Fibroblast of lung (primary cell): ENCODE results near the gene SYT12. TPM values are rescaled to one million over a fixed set of nuclear protein-coding genes. Genes with fewer than 3 reads are reported as not detected.

Experiments used
- DNase-seq, 2 donors: peaks; one replicate each; pipeline versions ENCODE4 v3.0.0 to v3.0.0-alpha.2; 2010; ENCODE audit warnings: low read depth in 2 of 2
- H2AFZ ChIP-seq: 2 replicates; pipeline ENCODE4 v1.5.1; 2012; ENCODE audit warnings: low read length, control low read depth, inconsistent platforms
- H3K27ac ChIP-seq: 2 replicates; pipeline ENCODE4 v1.5.1; 2011; ENCODE audit warnings: low read length, control low read depth; ENCODE audit not compliant: insufficient read depth
- H3K27me3 ChIP-seq: 2 replicates; pipeline ENCODE4 v1.5.1; 2011; ENCODE audit warnings: mild to moderate bottlenecking, low read length; ENCODE audit not compliant: control insufficient read depth, insufficient read depth
- H3K36me3 ChIP-seq: 2 replicates; pipeline ENCODE4 v1.5.1; 2011; ENCODE audit warnings: low read length; ENCODE audit not compliant: control insufficient read depth, insufficient read depth
- H3K4me1 ChIP-seq: 2 replicates; pipeline ENCODE4 v1.5.1; 2011; ENCODE audit warnings: low read length; ENCODE audit not compliant: control insufficient read depth, insufficient read depth; ENCODE audit errors: extremely low read depth
- H3K4me2 ChIP-seq: 2 replicates; pipeline ENCODE4 v1.5.1; 2011; ENCODE audit warnings: low read length, control low read depth; ENCODE audit not compliant: insufficient read depth; ENCODE audit errors: extremely low read depth
- H3K4me3 ChIP-seq, 4 experiments: fragments of 200-600 bp in 1 of 4; sonication (generic) in 1 of 4; replicated peaks in 1 of 4; 2 replicates each; pipeline ENCODE4 v1.5.1; 2011 to 2016; ENCODE audit warnings: low read length in 4 of 4, low read depth in 3 of 4, mild to moderate bottlenecking in 3 of 4, control low read depth in 2 of 4, inconsistent platforms in 1 of 4, mixed read lengths in 1 of 4; ENCODE audit not compliant: insufficient read depth in 1 of 4; ENCODE audit errors: control extremely low read depth in 1 of 4
- H3K79me2 ChIP-seq: 2 replicates; pipeline ENCODE4 v1.5.1; 2012; ENCODE audit warnings: mild to moderate bottlenecking, low read length, inconsistent platforms; ENCODE audit not compliant: control insufficient read depth, insufficient read depth
- H3K9ac ChIP-seq: 2 replicates; pipeline ENCODE4 v1.5.1; 2011; ENCODE audit warnings: mild to moderate bottlenecking, low read length, control low read depth; ENCODE audit not compliant: insufficient read depth
- H3K9me3 ChIP-seq: 2 replicates; pipeline ENCODE4 v1.5.1; 2012; ENCODE audit warnings: low read depth, low read length; ENCODE audit not compliant: control insufficient read depth, insufficient read depth
- H4K20me1 ChIP-seq: 2 replicates; pipeline ENCODE4 v1.5.1; 2011; ENCODE audit warnings: low read length; ENCODE audit not compliant: control insufficient read depth, insufficient read depth; ENCODE audit errors: extremely low read depth
- CTCF ChIP-seq, 2 donors: IDR thresholded peaks in 1 of 2; conservative IDR thresholded peaks in 1 of 2; 1 replicate in 1 of 2; 2 replicates in 1 of 2; pipeline ENCODE4 v1.5.1; 2011 to 2012; ENCODE audit warnings: low read length in 2 of 2, control low read depth in 1 of 2, inconsistent platforms in 1 of 2, low read depth in 1 of 2, mild to moderate bottlenecking in 1 of 2
- EZH2 ChIP-seq: IDR thresholded peaks from 2 replicates; pipeline ENCODE4 v1.5.1; 2012; ENCODE audit warnings: low read length, control low read depth, mild to moderate bottlenecking; ENCODE audit errors: missing control alignments
- polyA plus RNA-seq, 2 donors: library from polyadenylated mRNA; depleted of rRNA in 1 of 2; stranded (reverse) in 1 of 2; unstranded in 1 of 2; fragments of >200 nt; gene quantifications; 2 replicates each; pipeline ENCODE4 v1.2.1, GENCODE V29; 2011 to 2012; ENCODE audit warnings: missing spikeins in 1 of 2
- total RNA-seq: library from RNA; depleted of rRNA; stranded (reverse); fragments of >200 nt; gene quantifications from 2 replicates; pipeline ENCODE4 v1.2.1, GENCODE V29; 2014

Gene SYT12
- total and polyA plus RNA-seq, 2 donors (not counting 1 experiment from before 2014, with no cell fraction given) = under 0.01 TPM; not detected in 1

- DNase-seq = no peak
- no peaks in the 10 kb centered on the region for H3K27me3 ChIP-seq
These were observed 51.0 kb downstream of the SYT12 start for GRCh38 chr11:67073908-67074307.

GRCh38 chr11:67076202-67076601 is 53.3 kb downstream of the SYT12 start:
- H3K9ac ChIP-seq = no peak overlapping the region
- no peaks in the 10 kb centered on the region for H3K79me2 ChIP-seq
- no peak for DNase-seq
- no peak for TF ChIP-seq CTCF (conservative IDR thresholded peaks at IDR 0.05 in 1 of 2, IDR thresholded peaks at IDR 0.05 in 1 of 2; ENCODE audit: low read depth in 1 of 2, low read length in 2 of 2)
- no peak for TF ChIP-seq EZH2
- H3K9me3 ChIP-seq = no peaks in the 10 kb centered on the region
- H3K4me3 ChIP-seq = no peak overlapping the region
- peaks cover 3% of the 10 kb centered on the region for H3K4me1 ChIP-seq
- H3K27ac ChIP-seq = no peak overlapping the region
- no peaks in the 10 kb centered on the region for H3K36me3 ChIP-seq
- no peak overlapping the region for H2AFZ ChIP-seq
- H3K27me3 ChIP-seq = no peaks in the 10 kb centered on the region
- no peak overlapping the region for H3K4me2 ChIP-seq
- H4K20me1 ChIP-seq = no peaks in the 10 kb centered on the region

More at GRCh38 chr11:67073908-67074307, 51.0 kb downstream of the SYT12 start:
- Histone ChIP-seq H4K20me1 (no peaks in the 10 kb centered on the region), H3K4me1 (peaks cover 3% of the 10 kb centered on the region), H3K79me2 (no peaks in the 10 kb centered on the region), H2AFZ (no peak overlapping the region), H3K4me3 (no peak overlapping the region), H3K4me2 (no peak overlapping the region), H3K36me3 (no peaks in the 10 kb centered on the region), H3K9me3 (no peaks in the 10 kb centered on the region), H3K27ac (no peak overlapping the region), H3K9ac (no peak overlapping the region)
- TF ChIP-seq EZH2 (no peak), CTCF (conservative IDR thresholded peaks at IDR 0.05 in 1 of 2, IDR thresholded peaks at IDR 0.05 in 1 of 2; ENCODE audit: low read depth in 1 of 2, low read length in 2 of 2) (no peak)

GRCh38 chr11:67079065-67079705 is 56.3 kb downstream of the SYT12 start:
- no peak overlapping the region for H3K27ac ChIP-seq

More at GRCh38 chr11:67079065-67079705, 56.3 kb downstream of the SYT12 start:
- TF ChIP-seq EZH2 = no peak
- no peaks in the 10 kb centered on the region for H3K79me2 ChIP-seq
- H3K27me3 ChIP-seq = no peaks in the 10 kb centered on the region
- DNase-seq = no peak
- no peak overlapping the region for H3K4me3 ChIP-seq
- no peak overlapping the region for H3K4me2 ChIP-seq
- H2AFZ ChIP-seq = no peak overlapping the region
- H3K36me3 ChIP-seq = no peaks in the 10 kb centered on the region
- H3K9ac ChIP-seq = no peak overlapping the region
- peaks cover 3% of the 10 kb centered on the region for H3K4me1 ChIP-seq
- H4K20me1 ChIP-seq = no peaks in the 10 kb centered on the region
- H3K9me3 ChIP-seq = no peaks in the 10 kb centered on the region
